Retina (tissue), 1 donor: ENCODE results near the gene HSF2BP.
"Not testable (repeated sequence)": the region's sequence is repeated elsewhere in the genome, so short reads cannot be mapped to it uniquely, and the experiment has no call there.

Experiments used
- DNase-seq: peaks from one replicate; pipeline ENCODE4 v3.0.0-alpha.2; 2016

HSF2BP gene

GRCh38 chr21:43687566-43688399 is 28.5 kb upstream of the HSF2BP start:
- DNase-seq, result no peak

GRCh38 chr21:43686811-43687565 is 27.7 kb upstream of the HSF2BP start:
- DNase-seq, result no peak

GRCh38 chr21:43684424-43684823 is 25.1 kb upstream of the HSF2BP start:
- DNase-seq, result no peak

- no peak for DNase-seq
These were observed 22.4 kb upstream of the HSF2BP start for GRCh38 chr21:43681650-43682049.

GRCh38 chr21:43680421-43680820 is 21.1 kb upstream of the HSF2BP start:
- DNase-seq, result not testable (repeated sequence)

GRCh38 chr21:43679951-43680350 is 20.7 kb upstream of the HSF2BP start:
- DNase-seq, result no peak

GRCh38 chr21:43676391-43676790 is 17.1 kb upstream of the HSF2BP start:
- DNase-seq, result no peak

GRCh38 chr21:43675871-43676270 is 16.6 kb upstream of the HSF2BP start:
- DNase-seq, result no peak

- DNase-seq, result no peak
These were observed 10.7 kb upstream of the HSF2BP start for GRCh38 chr21:43669828-43670605.

- no peak for DNase-seq
These were observed 8.1 kb upstream of the HSF2BP start for GRCh38 chr21:43667191-43667904.

GRCh38 chr21:43665879-43666278 is 6.6 kb upstream of the HSF2BP start:
- DNase-seq, result no peak

- DNase-seq, result no peak
These were observed 5.1 kb upstream of the HSF2BP start for GRCh38 chr21:43664358-43664757.

GRCh38 chr21:43663033-43663432 is 3.7 kb upstream of the HSF2BP start:
- DNase-seq, result no peak

- DNase-seq, result no peak
These were observed 3.0 kb upstream of the HSF2BP start for GRCh38 chr21:43662286-43662685.

GRCh38 chr21:43658769-43659135 is 536 bp downstream of the HSF2BP start:
- DNase-seq, result no peak

GRCh38 chr21:43658088-43658741 is 1.1 kb downstream of the HSF2BP start:
- DNase-seq, result no peak

- no peak for DNase-seq
These were observed 1.8 kb downstream of the HSF2BP start for GRCh38 chr21:43657355-43658087.

- DNase-seq, result no peak
These were observed 4.3 kb downstream of the HSF2BP start for GRCh38 chr21:43654806-43655489.

GRCh38 chr21:43653626-43654025 is 5.7 kb downstream of the HSF2BP start:
- DNase-seq, result no peak

GRCh38 chr21:43652616-43653015 is 6.7 kb downstream of the HSF2BP start:
- DNase-seq, result no peak

GRCh38 chr21:43651926-43652325 is 7.4 kb downstream of the HSF2BP start:
- DNase-seq, result not testable (repeated sequence)
